MM.1S (cell line): Measurements from ENCODE around the gene SEMA3D.

Experiments
- DNase-seq: peaks from one replicate; pipeline ENCODE4 v3.0.0-alpha.2; 2015
- H2AFZ ChIP-seq: fragments of 300-600 bp; sonication (generic); 2 replicates; pipeline ENCODE4 v1.6.0; 2016; ENCODE audit warnings: antibody characterized with exemption, low read length
- H3F3A ChIP-seq: fragments of 300-600 bp; sonication (generic); 2 replicates; pipeline ENCODE4 v1.6.1; 2016; ENCODE audit warnings: mild to moderate bottlenecking, antibody characterized with exemption, low read length, moderate library complexity, mixed read lengths; ENCODE audit not compliant: insufficient read depth
- H3K27ac ChIP-seq: fragments of 300-600 bp; sonication (generic); 2 replicates; pipeline ENCODE4 v1.5.1; 2016; ENCODE audit warnings: mild to moderate bottlenecking, low read length
- H3K27me3 ChIP-seq: fragments of 300-600 bp; sonication (generic); replicated peaks from 2 replicates; pipeline ENCODE4 v1.6.0; 2016; ENCODE audit warnings: low read length; ENCODE audit not compliant: insufficient read depth
- H3K36me3 ChIP-seq: fragments of 300-600 bp; sonication (generic); replicated peaks from 2 replicates; pipeline ENCODE4 v1.6.1; 2016; ENCODE audit warnings: mild to moderate bottlenecking, low read length, mixed read lengths; ENCODE audit not compliant: insufficient read depth
- H3K4me1 ChIP-seq: fragments of 300-600 bp; sonication (generic); 2 replicates; pipeline ENCODE4 v1.6.1; 2016; ENCODE audit warnings: low read length, mixed read lengths
- H3K4me2 ChIP-seq: fragments of 300-600 bp; sonication (generic); 2 replicates; pipeline ENCODE4 v1.6.0; 2016; ENCODE audit warnings: low read depth, low read length
- H3K4me3 ChIP-seq: fragments of 300-600 bp; sonication (generic); 2 replicates; pipeline ENCODE4 v1.5.1; 2016; ENCODE audit warnings: low read length, mixed read lengths
- H3K79me2 ChIP-seq: fragments of 300-600 bp; sonication (generic); 2 replicates; pipeline ENCODE4 v1.6.1; 2016; ENCODE audit warnings: mixed run types, low read length, mixed read lengths
- H3K9ac ChIP-seq: fragments of 300-600 bp; sonication (generic); 2 replicates; pipeline ENCODE4 v1.6.1; 2016; ENCODE audit warnings: low read length, mixed read lengths
- H3K9me2 ChIP-seq: fragments of 300-600 bp; sonication (generic); replicated peaks from 2 replicates; pipeline ENCODE4 v1.6.1; 2016; ENCODE audit warnings: mild to moderate bottlenecking, low read length, mixed read lengths; ENCODE audit not compliant: insufficient read depth
- H3K9me3 ChIP-seq: fragments of 300-600 bp; sonication (generic); replicated peaks from 2 replicates; pipeline ENCODE4 v1.6.1; 2016; ENCODE audit warnings: mild to moderate bottlenecking, low read length, mixed read lengths; ENCODE audit not compliant: insufficient read depth
- H4K20me1 ChIP-seq: fragments of 300-600 bp; sonication (generic); 2 replicates; pipeline ENCODE4 v1.6.1; 2016; ENCODE audit warnings: mild to moderate bottlenecking, low read length, moderate library complexity, mixed read lengths; ENCODE audit not compliant: insufficient read depth
- CTCF ChIP-seq: fragments of 300-600 bp; sonication (generic); IDR thresholded peaks from 2 replicates; pipeline ENCODE4 v1.5.1; 2016; ENCODE audit warnings: antibody characterized with exemption, low read length, mixed read lengths
- EZH2 ChIP-seq: fragments of 300-600 bp; sonication (generic); optimal IDR thresholded peaks from 2 replicates; pipeline ENCODE3; 2017; ENCODE audit warnings: low read depth, mild to moderate bottlenecking, antibody characterized with exemption, low read length, mixed read lengths
- EZH2phosphoT487 ChIP-seq: fragments of 300-600 bp; sonication (generic); IDR thresholded peaks from 2 replicates; pipeline ENCODE4 v1.6.1; 2018; ENCODE audit warnings: antibody characterized with exemption, low read length

Gene SEMA3D

GRCh38 chr7:85175217-85175616, 11.6 kb downstream of the SEMA3D start:
- Histone ChIP-seq H3K4me3 (no peak overlapping the region), H2AFZ (no peak overlapping the region), H3K79me2 (no peaks in the 10 kb centered on the region), H3K9me3 (no peaks in the 10 kb centered on the region), H3K27ac (no peak overlapping the region), H3K4me1 (no peaks in the 10 kb centered on the region), H3F3A (no peaks in the 10 kb centered on the region), H3K9me2 (no peaks in the 10 kb centered on the region), H3K36me3 (no peaks in the 10 kb centered on the region), H3K9ac (no peak overlapping the region), H4K20me1 (no peaks in the 10 kb centered on the region), H3K4me2 (no peak overlapping the region), H3K27me3 (no peaks in the 10 kb centered on the region)
- TF ChIP-seq CTCF (no peak), EZH2 (no peak), EZH2phosphoT487 (no peak)
- DNase-seq: no peak

- no peaks in the 10 kb centered on the region for H3K27me3 ChIP-seq
- no peaks in the 10 kb centered on the region for H3K79me2 ChIP-seq
- TF ChIP-seq CTCF (no peak), EZH2 (no peak), EZH2phosphoT487 (no peak)
- H3K4me3 ChIP-seq: no peak overlapping the region
- no peaks in the 10 kb centered on the region for H3K9me3 ChIP-seq
- no peaks in the 10 kb centered on the region for H3K4me1 ChIP-seq
- H3K9me2 ChIP-seq: no peaks in the 10 kb centered on the region
- no peak overlapping the region for H2AFZ ChIP-seq
- H4K20me1 ChIP-seq: no peaks in the 10 kb centered on the region
- H3K4me2 ChIP-seq: no peak overlapping the region
- H3F3A ChIP-seq: no peaks in the 10 kb centered on the region
- H3K36me3 ChIP-seq: no peaks in the 10 kb centered on the region
- no peak overlapping the region for H3K9ac ChIP-seq
- DNase-seq: no peak
- H3K27ac ChIP-seq: no peak overlapping the region
These were observed 14.3 kb downstream of the SEMA3D start for GRCh38 chr7:85172530-85172941.

- Histone ChIP-seq H3K9me2 (no peaks in the 10 kb centered on the region), H3K36me3 (no peaks in the 10 kb centered on the region)
These were observed 19.2 kb downstream of the SEMA3D start for GRCh38 chr7:85167636-85168035.

More at GRCh38 chr7:85167636-85168035, 19.2 kb downstream of the SEMA3D start:
- H3K27me3 ChIP-seq: no peaks in the 10 kb centered on the region
- no peak overlapping the region for H3K9ac ChIP-seq
- no peaks in the 10 kb centered on the region for H3K79me2 ChIP-seq
- H3F3A ChIP-seq: no peaks in the 10 kb centered on the region
- no peak for DNase-seq
- no peak overlapping the region for H3K4me2 ChIP-seq
- TF ChIP-seq CTCF: no peak
- TF ChIP-seq EZH2: no peak
- TF ChIP-seq EZH2phosphoT487: no peak
- no peak overlapping the region for H3K4me3 ChIP-seq
- H3K27ac ChIP-seq: no peak overlapping the region
- H4K20me1 ChIP-seq: no peaks in the 10 kb centered on the region
- H3K4me1 ChIP-seq: no peaks in the 10 kb centered on the region
- H2AFZ ChIP-seq: no peak overlapping the region
- H3K9me3 ChIP-seq: no peaks in the 10 kb centered on the region
